ENCODE measurements around the gene OTUD5.
"Not testable (repeated sequence)": the region's sequence is repeated elsewhere in the genome, so short reads cannot be mapped to it uniquely, and the experiment has no call there.

The OTUD5 gene

DNA sequence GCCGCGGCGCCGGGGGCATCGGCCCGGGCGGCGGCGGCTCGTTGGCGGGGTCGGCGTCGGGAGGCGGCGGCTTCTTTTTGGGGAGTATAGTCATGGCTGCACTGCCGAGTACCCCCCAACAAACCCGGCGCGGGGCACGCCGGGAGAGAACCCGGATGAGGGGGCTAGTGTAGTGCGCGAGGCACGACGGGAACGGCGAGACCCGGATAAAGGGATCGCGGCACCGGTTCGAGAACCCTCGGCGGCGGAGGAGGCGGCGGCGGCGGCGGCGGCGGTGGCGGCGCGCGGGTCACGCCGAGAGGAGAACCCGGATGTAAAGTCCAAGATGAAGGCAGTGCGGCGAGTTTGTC, at the start of gene OTUD5:
TSS of gene OTUD5 (minus strand) at position 131 of the 350 bp plus-strand sequence. CDS start at position 94, 37 bp downstream.
- DNase-seq = peak; percentile 81

DNA sequence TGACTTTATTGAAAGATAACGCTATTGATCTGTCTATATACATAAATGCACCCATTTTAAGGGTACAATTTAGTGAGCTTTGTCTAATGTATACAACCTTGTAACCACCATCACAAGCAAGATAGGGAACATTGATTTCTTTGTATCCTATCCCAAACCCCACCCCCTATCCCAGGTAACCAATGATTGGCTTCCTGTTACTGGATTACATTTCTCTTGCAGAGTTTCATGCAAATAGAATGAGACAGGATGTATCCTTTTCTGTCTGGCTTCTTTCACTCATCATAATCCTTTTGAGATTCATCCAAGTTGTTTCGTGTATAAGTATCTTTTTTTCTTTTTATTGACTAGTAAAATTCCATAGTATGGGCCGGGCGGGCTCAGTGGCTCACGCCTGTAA, 46.3 kb upstream of the OTUD5 start:
- DNase-seq = no peak

GRCh38 chrX:49002091-49002935, 44.9 kb upstream of the OTUD5 start, which contains the start of gene GRIPAP1:
TSS of gene GRIPAP1 (minus strand) at chrX:49002264. CDS start at chrX:49002229, 35 bp downstream.
- peak; percentile 76 for DNase-seq

- DNase-seq = peak; percentile 54
These were observed 44.2 kb upstream of the OTUD5 start for GRCh38 chrX:49001521-49002090.

- no peak for DNase-seq
These were observed 43.2 kb upstream of the OTUD5 start for GRCh38 chrX:49000636-49001035.

DNA sequence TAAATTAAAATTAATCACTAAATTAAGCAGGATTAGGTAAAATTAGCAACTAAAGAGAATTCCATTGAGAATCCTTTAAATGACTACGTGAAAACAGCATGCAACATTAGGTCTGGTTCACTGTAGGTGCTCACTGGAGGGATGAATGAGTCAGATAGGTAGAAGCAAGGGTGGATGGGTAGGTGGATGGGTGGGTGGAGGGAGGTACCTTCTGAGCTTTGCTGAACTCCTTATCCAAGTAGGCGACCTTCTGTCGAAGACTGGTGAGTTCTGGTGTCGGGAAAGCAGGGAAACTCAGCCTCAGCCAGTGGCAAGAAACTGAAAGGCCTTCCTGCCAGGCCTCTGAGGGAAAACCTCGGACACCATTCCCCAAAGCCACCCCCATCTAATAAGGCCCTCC, 41.6 kb upstream of the OTUD5 start:
- peak; percentile 7 for DNase-seq

DNA sequence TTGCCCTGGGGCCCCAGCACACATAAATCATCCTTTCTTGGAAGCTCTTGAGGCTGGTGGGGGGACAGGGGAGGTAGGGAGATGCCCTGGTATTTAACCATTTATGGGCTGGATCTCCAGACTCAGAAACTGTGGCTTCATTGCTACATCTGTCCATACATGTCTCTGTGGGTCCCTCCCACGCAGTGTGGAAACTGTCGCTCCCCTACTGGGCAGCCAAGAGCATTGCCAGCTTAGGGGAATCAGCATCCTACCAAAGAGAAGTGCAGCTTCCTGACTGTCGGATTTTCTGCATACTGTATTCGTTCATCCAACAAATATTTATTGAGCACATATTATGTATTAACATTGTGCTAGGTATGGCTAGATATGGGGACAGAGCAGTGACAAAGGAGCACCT, 41.0 kb upstream of the OTUD5 start:
- no peak for DNase-seq

GRCh38 chrX:48997865-48998264, 40.5 kb upstream of the OTUD5 start:
- DNase-seq = no peak

DNA sequence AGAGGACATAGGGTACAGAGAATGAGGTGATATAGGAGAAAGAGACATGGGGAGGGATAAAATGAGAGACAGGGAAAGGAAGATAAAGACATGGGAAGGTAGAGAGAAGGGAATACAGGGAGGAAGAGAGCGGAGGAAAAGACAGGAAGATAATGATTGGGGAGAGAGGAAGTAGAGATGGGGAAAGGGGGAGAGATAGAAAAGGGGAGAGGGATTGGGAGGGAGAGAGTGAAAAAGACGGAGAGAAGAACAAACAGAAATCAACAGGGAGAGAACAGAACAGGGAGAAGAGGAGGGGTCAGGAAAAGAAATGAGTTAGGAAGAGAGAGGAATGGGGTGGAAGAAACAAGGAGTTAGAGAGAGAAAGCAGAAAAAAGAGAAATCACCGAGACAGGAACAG, 40.0 kb upstream of the OTUD5 start:
- DNase-seq = no peak

GRCh38 chrX:48996969-48997368, 39.6 kb upstream of the OTUD5 start:
- no peak for DNase-seq

DNA sequence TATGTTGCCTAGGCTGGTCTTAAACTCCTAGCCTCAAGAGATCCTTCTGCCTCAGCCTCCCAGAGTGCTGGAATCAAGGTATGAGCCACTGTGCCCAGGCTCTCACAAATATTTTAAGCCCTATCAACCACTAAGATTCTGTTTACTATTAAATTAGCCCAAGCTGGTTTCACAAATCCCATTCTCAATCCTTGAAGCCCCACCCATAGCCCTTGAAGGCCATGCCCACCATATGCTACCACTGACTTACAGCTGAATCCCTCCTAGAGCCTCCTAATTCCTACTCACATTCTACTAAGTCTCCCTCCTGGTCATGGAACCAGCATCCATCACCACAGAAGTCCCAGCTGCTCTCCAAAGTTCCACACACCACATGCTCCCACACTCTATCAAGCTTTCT, 34.9 kb upstream of the OTUD5 start:
- no peak for DNase-seq

- DNase-seq = no peak
These were observed 32.1 kb upstream of the OTUD5 start for GRCh38 chrX:48989483-48989882.

DNA sequence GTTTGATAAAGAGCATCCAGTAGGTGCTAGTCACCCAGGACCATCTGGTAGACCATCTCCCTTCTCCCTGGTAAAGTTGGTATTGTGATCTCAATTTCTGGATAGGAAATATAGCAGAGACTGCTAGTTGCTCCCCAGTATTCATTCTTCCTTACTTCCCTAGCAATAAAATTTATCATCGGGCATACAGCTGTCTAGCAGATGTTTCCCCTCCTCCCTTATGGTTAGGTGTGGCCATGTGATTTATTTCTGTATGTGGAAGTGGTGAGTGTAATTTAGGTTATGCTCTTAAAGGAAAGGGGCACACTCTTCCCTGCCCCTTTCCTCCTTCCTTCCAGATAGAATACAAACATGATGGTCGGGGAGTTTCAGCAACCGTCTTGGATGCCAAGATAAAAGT, 26.5 kb upstream of the OTUD5 start:
- DNase-seq = no peak

DNA sequence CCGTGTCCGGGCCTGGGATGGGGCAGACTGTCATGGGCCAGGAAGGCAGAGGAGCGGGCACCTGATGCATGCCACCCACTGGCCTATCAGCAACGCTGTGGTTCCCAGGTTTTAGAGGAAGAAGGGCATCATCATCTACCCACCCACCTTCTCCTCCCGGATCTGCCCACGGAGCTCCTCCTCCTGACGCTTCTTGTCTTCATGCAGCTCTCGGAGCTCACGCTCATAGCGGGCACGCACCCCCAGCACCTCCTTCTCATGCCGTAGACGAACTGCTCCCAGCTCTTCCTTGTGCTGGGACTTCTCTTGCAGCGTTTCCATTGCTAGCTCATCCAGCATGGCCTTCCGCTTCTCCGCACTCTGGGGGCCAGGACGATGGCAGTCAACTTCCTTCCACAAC, 25.7 kb upstream of the OTUD5 start:
- DNase-seq = no peak

DNA sequence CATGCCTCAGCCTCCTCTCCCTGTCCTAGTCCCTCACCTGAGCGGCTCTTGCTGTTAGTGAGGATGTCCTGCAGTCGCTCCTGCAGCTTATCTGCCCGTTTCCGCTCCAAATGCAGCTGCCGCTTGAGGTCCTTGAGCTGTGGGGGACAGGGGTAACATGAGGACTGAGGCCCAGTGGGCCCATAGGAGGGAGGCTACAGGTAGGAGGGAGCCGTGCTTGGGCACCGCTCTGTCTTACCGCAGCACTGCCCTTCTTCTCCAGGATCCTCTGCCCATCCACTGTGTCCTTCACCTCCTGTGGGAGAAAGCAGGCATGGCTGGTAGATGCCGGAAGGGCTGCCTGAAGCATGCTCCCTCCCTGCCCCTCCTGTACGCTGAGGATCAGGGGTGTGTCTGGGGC, 23.8 kb upstream of the OTUD5 start:
- DNase-seq = no peak

DNA sequence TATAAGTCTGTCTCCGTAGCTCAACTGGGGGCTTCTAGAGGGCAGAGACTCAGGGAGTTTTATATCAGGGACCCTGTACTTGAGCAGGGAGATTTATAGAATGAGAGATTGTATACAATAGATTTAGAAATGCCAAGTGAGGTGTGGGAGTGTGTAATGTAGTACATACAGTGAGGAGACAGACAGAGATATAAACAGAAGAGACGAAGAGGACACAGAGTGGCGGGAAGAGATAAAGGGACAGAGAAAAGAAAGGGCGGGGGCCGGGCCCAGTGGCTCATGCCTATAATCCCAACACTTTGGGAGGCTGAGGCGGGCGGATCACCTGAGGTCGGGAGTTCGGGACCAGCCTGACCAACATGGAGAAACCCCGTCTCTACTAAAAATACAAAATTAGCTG, 22.9 kb upstream of the OTUD5 start:
- DNase-seq = not testable (repeated sequence)

DNA sequence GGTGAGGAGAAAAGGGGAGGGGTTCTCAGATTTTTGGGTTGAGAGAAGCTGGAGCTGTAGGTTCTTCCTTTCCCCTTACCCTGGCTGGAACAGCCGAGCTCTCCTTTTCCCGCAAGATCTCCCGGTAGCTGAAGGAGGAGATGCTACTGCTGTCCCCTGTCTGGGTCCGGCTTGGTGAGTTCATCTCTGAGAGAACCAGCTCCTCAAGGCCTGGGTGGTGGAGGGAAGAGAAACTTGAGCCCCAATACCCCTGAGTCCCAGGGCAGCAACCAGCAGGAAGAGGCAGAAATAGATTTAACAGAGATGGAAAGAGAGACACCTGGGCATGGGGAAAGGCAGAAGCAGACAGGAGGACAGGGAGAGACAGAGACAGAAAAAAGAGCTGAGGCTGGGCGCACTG, 20.8 kb upstream of the OTUD5 start:
- no peak for DNase-seq

DNA sequence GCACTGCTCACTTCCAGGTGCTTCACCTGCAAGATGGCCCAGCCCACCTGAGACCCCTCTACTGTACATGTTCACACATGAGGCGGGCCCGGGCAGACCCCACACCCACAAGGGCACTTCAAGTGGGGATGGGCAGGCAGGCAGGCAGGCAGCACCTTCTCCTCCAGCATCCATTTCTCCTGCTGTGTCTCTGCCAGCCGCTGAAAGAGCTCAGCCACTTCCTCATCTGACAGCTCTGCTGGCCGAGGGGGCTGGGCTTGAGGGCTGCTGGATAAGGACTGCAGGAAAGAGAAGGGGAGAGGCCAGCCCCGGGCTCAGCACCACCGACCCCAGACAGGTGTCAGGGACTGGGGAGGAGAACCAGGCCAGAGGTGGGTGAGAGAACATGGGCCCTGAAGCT, 18.7 kb upstream of the OTUD5 start:
- DNase-seq = no peak

DNA sequence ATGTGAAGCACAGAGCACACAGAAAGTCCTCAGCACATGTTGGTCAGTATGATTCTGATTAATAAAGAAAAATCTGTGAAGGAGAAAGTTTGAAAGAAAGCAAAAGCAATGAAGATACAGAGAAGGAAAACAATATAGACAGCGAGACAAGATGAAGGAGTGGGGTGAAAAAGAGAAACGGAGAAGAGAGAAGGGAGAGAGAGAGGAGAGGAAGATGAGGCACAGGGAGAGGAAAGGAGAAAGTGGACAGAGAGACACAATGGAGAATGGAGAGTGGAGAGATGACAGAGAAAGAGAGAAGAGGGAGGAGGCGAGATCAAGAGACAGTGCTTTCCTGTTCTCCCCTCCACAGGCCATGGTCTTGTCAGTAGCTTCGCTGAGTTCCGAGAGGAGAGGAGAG, 18.1 kb upstream of the OTUD5 start:
- DNase-seq = no peak

- no peak for DNase-seq
These were observed 17.6 kb upstream of the OTUD5 start for GRCh38 chrX:48975041-48975440.

DNA sequence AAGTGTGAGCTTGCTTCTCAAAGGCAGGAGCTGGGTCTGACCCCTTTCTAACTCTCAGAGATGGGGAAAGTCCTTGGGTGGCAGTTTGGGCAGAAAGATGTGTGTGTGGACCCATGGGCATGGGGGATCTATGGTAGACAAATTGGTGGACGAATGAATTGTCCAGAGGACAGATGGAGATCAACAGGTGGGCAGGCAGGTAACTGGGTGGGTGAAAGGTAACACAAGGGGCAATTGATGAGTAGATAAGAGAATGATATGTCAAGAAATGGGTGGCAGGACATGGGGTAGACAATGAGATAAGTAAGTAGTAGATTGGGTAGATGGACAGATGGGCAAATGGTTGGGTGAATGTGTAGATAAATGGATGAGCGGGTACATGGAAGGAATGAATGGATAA, 17.2 kb upstream of the OTUD5 start:
- DNase-seq = no peak

GRCh38 chrX:48974033-48974432, 16.6 kb upstream of the OTUD5 start:
- DNase-seq = no peak

DNA sequence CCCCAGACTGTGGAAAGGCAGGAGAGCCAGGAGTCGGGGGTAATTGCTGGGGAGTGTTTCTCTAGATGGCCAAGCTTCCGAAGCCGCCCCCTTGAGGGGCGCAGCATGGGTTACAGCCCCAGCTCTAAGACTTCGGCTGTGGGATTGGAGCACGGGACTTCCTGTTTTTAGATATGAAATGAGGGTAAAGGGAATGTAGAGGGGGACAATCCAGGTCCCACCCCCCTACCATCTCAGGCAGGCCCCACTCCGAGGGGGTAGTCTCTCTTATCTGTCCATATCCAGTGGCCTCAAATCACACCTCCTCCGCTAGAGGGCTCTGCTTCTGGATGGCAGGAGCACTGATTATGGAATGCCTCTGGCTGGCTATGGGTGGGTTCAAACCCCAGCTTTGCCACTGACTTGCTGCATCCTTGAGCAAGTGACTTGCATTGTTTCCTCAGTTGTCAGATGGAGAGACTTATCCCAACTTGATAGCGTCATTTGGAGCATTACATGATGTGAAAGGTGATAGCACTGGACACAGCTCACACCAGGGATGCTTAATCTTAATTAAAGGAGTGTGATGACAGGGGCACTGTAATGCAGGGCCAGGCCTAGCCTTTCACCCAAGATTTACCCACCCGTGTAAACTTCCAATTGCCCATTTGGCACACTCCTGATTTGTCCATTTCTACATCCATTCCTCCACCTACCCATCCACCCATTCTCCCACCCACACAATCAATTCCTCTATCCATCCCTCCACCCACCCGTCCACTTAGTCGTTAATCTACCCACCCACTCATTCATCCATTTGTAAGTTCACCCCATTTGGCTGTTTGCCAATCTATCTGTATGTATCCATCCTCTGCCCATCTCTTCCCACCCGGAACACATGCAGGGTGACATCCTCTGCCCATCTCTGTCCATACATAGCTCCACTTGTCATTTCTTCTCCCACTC, 15.1 kb upstream of the OTUD5 start:
- DNase-seq = peak; percentile 26

Data from activated naive CD4-positive, alpha-beta T cell treated with Interleukin-2 at 50 U/mL for 16 hours (primary cell).